ENCODE measurements around the gene NCBP2L. TPM values are rescaled to one million over a fixed set of nuclear protein-coding genes. Genes with fewer than 3 reads are reported as not detected.

The NCBP2L gene
- polyA plus RNA-seq, 1 experiment = not detected

GRCh38 chrX:107750861-107751445 is 26.6 kb upstream of the NCBP2L start:
- Histone ChIP-seq H3K4me3 (ENCODE audit: low read depth, low read length) (no peak overlapping the region), H3K36me3 (ENCODE audit: control insufficient read depth, insufficient read depth, low read length) (no peaks in the 10 kb centered on the region), H3K27me3 (ENCODE audit: control insufficient read depth, insufficient read depth, low read length) (0 out of 2 replicates have a peak, but pooled peaks cover 1% of the 10 kb centered on the region)
- ChIA-PET POLR2A (no interaction called here), CTCF (interaction anchor here (1.1 kb wide), 1 partner anchor 78 kb away, joined by 4 read pairs; no protein-coding TSS in a partner anchor)
- no peak for DNase-seq (ENCODE audit: low read depth)
- TF ChIP-seq CTCF (IDR thresholded peaks at IDR 0.05; ENCODE audit: insufficient read depth, low read depth, low read length) = no peak

- POLR2A ChIA-PET = no interaction called here
- Histone ChIP-seq H3K36me3 (ENCODE audit: control insufficient read depth, insufficient read depth, low read length) (no peaks in the 10 kb centered on the region), H3K27me3 (ENCODE audit: control insufficient read depth, insufficient read depth, low read length) (0 out of 2 replicates have a peak, but pooled peaks cover 1% of the 10 kb centered on the region), H3K4me3 (ENCODE audit: low read depth, low read length) (no peak overlapping the region)
- CTCF ChIA-PET = no interaction called here
- no peak for TF ChIP-seq CTCF (IDR thresholded peaks at IDR 0.05; ENCODE audit: insufficient read depth, low read depth, low read length)
- no peak for DNase-seq (ENCODE audit: low read depth)
Observed at GRCh38 chrX:107752043-107752442, 25.5 kb upstream of the NCBP2L start.

- Histone ChIP-seq H3K27me3 (ENCODE audit: control insufficient read depth, insufficient read depth, low read length) (0 out of 2 replicates have a peak, but pooled peaks cover 1% of the 10 kb centered on the region), H3K4me3 (ENCODE audit: low read depth, low read length) (no peak overlapping the region), H3K36me3 (ENCODE audit: control insufficient read depth, insufficient read depth, low read length) (no peaks in the 10 kb centered on the region)
- CTCF ChIA-PET = no interaction called here
- no peak for DNase-seq (ENCODE audit: low read depth)
- no peak for TF ChIP-seq CTCF (IDR thresholded peaks at IDR 0.05; ENCODE audit: insufficient read depth, low read depth, low read length)
- POLR2A ChIA-PET = no interaction called here
Observed at GRCh38 chrX:107752714-107753113, 24.8 kb upstream of the NCBP2L start.

GRCh38 chrX:107753187-107753586 is 24.3 kb upstream of the NCBP2L start:
- ChIA-PET POLR2A (no interaction called here), CTCF (no interaction called here)
- no peak for TF ChIP-seq CTCF (IDR thresholded peaks at IDR 0.05; ENCODE audit: insufficient read depth, low read depth, low read length)
- Histone ChIP-seq H3K4me3 (ENCODE audit: low read depth, low read length) (no peak overlapping the region), H3K36me3 (ENCODE audit: control insufficient read depth, insufficient read depth, low read length) (no peaks in the 10 kb centered on the region), H3K27me3 (ENCODE audit: control insufficient read depth, insufficient read depth, low read length) (0 out of 2 replicates have a peak, but pooled peaks cover 1% of the 10 kb centered on the region)
- no peak for DNase-seq (ENCODE audit: low read depth)

GRCh38 chrX:107755721-107756120 is 21.8 kb upstream of the NCBP2L start:
- Histone ChIP-seq H3K4me3 (ENCODE audit: low read depth, low read length) (no peak overlapping the region), H3K36me3 (ENCODE audit: control insufficient read depth, insufficient read depth, low read length) (no peaks in the 10 kb centered on the region), H3K27me3 (ENCODE audit: control insufficient read depth, insufficient read depth, low read length) (0 out of 2 replicates have a peak, but pooled peaks cover 1% of the 10 kb centered on the region)
- no peak for DNase-seq (ENCODE audit: low read depth)
- ChIA-PET CTCF (no interaction called here), POLR2A (no interaction called here)
- no peak for TF ChIP-seq CTCF (IDR thresholded peaks at IDR 0.05; ENCODE audit: insufficient read depth, low read depth, low read length)

All from BJ (cell line).